ENCODE data around the gene TAS2R40. TPM values are rescaled to one million over a fixed set of nuclear protein-coding genes. Genes with fewer than 3 reads are reported as not detected.

Gene TAS2R40
- total RNA-seq, 1 donor from 2014 or later: not detected

GRCh38 chr7:143247372-143247771, 25.5 kb downstream of the TAS2R40 start:
- H3K36me3 Mint-ChIP-seq (ENCODE audit: insufficient read depth): no peaks in the 10 kb centered on the region
- H3K27ac Mint-ChIP-seq: no peak overlapping the region
- peaks cover 21% of the 10 kb centered on the region for H3K4me1 Mint-ChIP-seq (ENCODE audit: low read depth)
- TF ChIP-seq CTCF (IDR thresholded peaks at IDR 0.05; ENCODE audit: unreplicated experiment): no peak
- H3K9me3 Mint-ChIP-seq (ENCODE audit: low read depth): peaks cover under 1% of the 10 kb centered on the region
- H3K4me3 Mint-ChIP-seq (ENCODE audit: low read depth): no peak overlapping the region
- no peaks in the 10 kb centered on the region for H3K27me3 Mint-ChIP-seq
- no peak for DNase-seq (ENCODE audit: low spot score, unreplicated experiment)

GRCh38 chr7:143248761-143249354, 27.0 kb downstream of the TAS2R40 start:
- H3K4me3 Mint-ChIP-seq (ENCODE audit: low read depth): no peak overlapping the region
- no peaks in the 10 kb centered on the region for H3K27me3 Mint-ChIP-seq
- H3K4me1 Mint-ChIP-seq (ENCODE audit: low read depth): peaks cover 9% of the 10 kb centered on the region
- no peak for TF ChIP-seq CTCF (IDR thresholded peaks at IDR 0.05; ENCODE audit: unreplicated experiment)
- H3K27ac Mint-ChIP-seq: no peak overlapping the region
- H3K9me3 Mint-ChIP-seq (ENCODE audit: low read depth): peaks cover 3% of the 10 kb centered on the region
- peaks cover 2% of the 10 kb centered on the region for H3K36me3 Mint-ChIP-seq (ENCODE audit: insufficient read depth)
- DNase-seq (ENCODE audit: low spot score, unreplicated experiment): no peak

GRCh38 chr7:143250199-143250598, 28.4 kb downstream of the TAS2R40 start:
- Mint-ChIP-seq H3K27ac (no peak overlapping the region), H3K4me3 (ENCODE audit: low read depth) (no peak overlapping the region), H3K27me3 (no peaks in the 10 kb centered on the region), H3K36me3 (ENCODE audit: insufficient read depth) (peaks cover 2% of the 10 kb centered on the region), H3K9me3 (ENCODE audit: low read depth) (peaks cover 6% of the 10 kb centered on the region), H3K4me1 (ENCODE audit: low read depth) (peaks cover 7% of the 10 kb centered on the region)
- no peak for TF ChIP-seq CTCF (IDR thresholded peaks at IDR 0.05; ENCODE audit: unreplicated experiment)
- no peak for DNase-seq (ENCODE audit: low spot score, unreplicated experiment)

GRCh38 chr7:143250822-143251221, 29.0 kb downstream of the TAS2R40 start:
- TF ChIP-seq CTCF (IDR thresholded peaks at IDR 0.05; ENCODE audit: unreplicated experiment): no peak
- Mint-ChIP-seq H3K27me3 (no peaks in the 10 kb centered on the region), H3K27ac (no peak overlapping the region), H3K9me3 (ENCODE audit: low read depth) (peaks cover 6% of the 10 kb centered on the region), H3K4me1 (ENCODE audit: low read depth) (peaks cover 7% of the 10 kb centered on the region), H3K36me3 (ENCODE audit: insufficient read depth) (peaks cover 2% of the 10 kb centered on the region), H3K4me3 (ENCODE audit: low read depth) (no peak overlapping the region)
- no peak for DNase-seq (ENCODE audit: low spot score, unreplicated experiment)

GRCh38 chr7:143252006-143252405, 30.2 kb downstream of the TAS2R40 start:
- no peak overlapping the region for H3K27ac Mint-ChIP-seq
- DNase-seq (ENCODE audit: low spot score, unreplicated experiment): no peak
- H3K4me1 Mint-ChIP-seq (ENCODE audit: low read depth): peaks cover 7% of the 10 kb centered on the region
- H3K27me3 Mint-ChIP-seq: no peaks in the 10 kb centered on the region
- peaks cover 6% of the 10 kb centered on the region for H3K9me3 Mint-ChIP-seq (ENCODE audit: low read depth)
- H3K4me3 Mint-ChIP-seq (ENCODE audit: low read depth): no peak overlapping the region
- H3K36me3 Mint-ChIP-seq (ENCODE audit: insufficient read depth): peaks cover 2% of the 10 kb centered on the region
- no peak for TF ChIP-seq CTCF (IDR thresholded peaks at IDR 0.05; ENCODE audit: unreplicated experiment)
